Ovary (tissue), 3 donors: ENCODE data around the gene TTLL5.

Experiments
- CTCF ChIP-seq, 3 donors: fragments of 450-650 bp in 2 of 3; fragments of 200-600 bp in 1 of 3; IDR thresholded peaks; one replicate each; pipeline versions ENCODE4 v1.5.1 to v1.8.0; 2016 to 2022; ENCODE audit warnings: antibody characterized with exemption in 3 of 3, mild to moderate bottlenecking in 1 of 3
- EP300 ChIP-seq: sonication (generic); formaldehyde crosslinking; IDR thresholded peaks from one replicate; pipeline ENCODE4 v1.6.1; 2017; ENCODE audit warnings: antibody characterized with exemption
- POLR2A ChIP-seq: fragments of 450-650 bp; IDR thresholded peaks from one replicate; pipeline ENCODE4 v1.6.1; 2017; ENCODE audit warnings: antibody characterized with exemption, mild to moderate bottlenecking, moderate library complexity
- donor health status: DM: no; HTN: no; CAD: no.

DNA sequence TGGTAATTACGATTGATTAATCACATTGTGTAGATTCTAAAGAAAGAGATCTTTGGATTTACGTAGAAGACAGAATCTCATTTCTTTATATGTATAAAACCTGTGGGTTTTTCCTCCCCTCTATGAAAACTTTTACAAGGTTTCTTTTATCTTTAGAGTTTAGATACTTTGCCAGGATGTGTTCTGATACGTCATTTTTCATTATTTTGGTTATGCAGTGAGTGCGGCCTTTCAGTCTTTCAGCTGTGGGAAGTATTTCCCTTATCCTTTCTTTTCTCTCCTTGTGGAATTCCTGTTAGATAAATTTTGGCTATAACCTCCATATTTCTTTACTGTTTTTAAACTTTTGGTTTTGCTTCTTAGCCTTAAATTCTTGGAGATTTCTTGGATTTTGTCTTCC lies 92.7 kb downstream of the TTLL5 start:
- no peak for TF ChIP-seq CTCF (IDR thresholded peaks at IDR 0.05)
- no peak for TF ChIP-seq POLR2A
- no peak for TF ChIP-seq EP300
